ENCODE measurements around the gene FOSB.

FOSB gene

GRCh38 chr19:45468803-45469131, 971 bp downstream of the FOSB start:
- DNase-seq (ENCODE audit: low spot score), result peak; percentile 45

GRCh38 chr19:45469132-45469944, 1.5 kb downstream of the FOSB start:
- peak; percentile 85 for DNase-seq (ENCODE audit: low spot score)

GRCh38 chr19:45469945-45470761, 2.4 kb downstream of the FOSB start:
- DNase-seq (ENCODE audit: low spot score), result peak; percentile 70

- no peak for DNase-seq (ENCODE audit: low spot score)
Measured at GRCh38 chr19:45470762-45471081, 2.9 kb downstream of the FOSB start.

GRCh38 chr19:45471111-45471930, 3.5 kb downstream of the FOSB start:
- no peak for DNase-seq (ENCODE audit: low spot score)

GRCh38 chr19:45471931-45472562, 4.3 kb downstream of the FOSB start:
- DNase-seq (ENCODE audit: low spot score), result no peak

- no peak for DNase-seq (ENCODE audit: low spot score)
Measured at GRCh38 chr19:45472563-45473366, 5.0 kb downstream of the FOSB start.

GRCh38 chr19:45473367-45473681, 5.5 kb downstream of the FOSB start:
- DNase-seq (ENCODE audit: low spot score), result no peak

- DNase-seq (ENCODE audit: low spot score), result no peak
Measured at GRCh38 chr19:45473682-45474605, 6.1 kb downstream of the FOSB start.

GRCh38 chr19:45474606-45475521, 7.1 kb downstream of the FOSB start:
- DNase-seq (ENCODE audit: low spot score), result no peak

GRCh38 chr19:45475537-45476291, 7.9 kb downstream of the FOSB start:
- DNase-seq (ENCODE audit: low spot score), result no peak

GRCh38 chr19:45476304-45476703, 8.5 kb downstream of the FOSB start:
- no peak for DNase-seq (ENCODE audit: low spot score)

- DNase-seq (ENCODE audit: low spot score), result no peak
Measured at GRCh38 chr19:45477186-45477585, 9.4 kb downstream of the FOSB start.

- DNase-seq (ENCODE audit: low spot score), result no peak
Measured at GRCh38 chr19:45477713-45478453, 10.1 kb downstream of the FOSB start.

GRCh38 chr19:45478454-45479238, 10.8 kb downstream of the FOSB start:
- DNase-seq (ENCODE audit: low spot score), result peak; percentile 75

- no peak for DNase-seq (ENCODE audit: low spot score)
Measured at GRCh38 chr19:45483033-45483432, 15.2 kb downstream of the FOSB start.
